ENCODE data around the gene RHBDL1.

GRCh38 chr16:722835-723633, 47.6 kb downstream of the RHBDL1 start:
- no peak for TF ChIP-seq YY1 (IDR thresholded peaks at IDR 0.05; ENCODE audit: low read depth)
- no peak for TF ChIP-seq EP300 (IDR thresholded peaks at IDR 0.05; ENCODE audit: borderline replicate concordance)
- TF ChIP-seq, protein P1, sequence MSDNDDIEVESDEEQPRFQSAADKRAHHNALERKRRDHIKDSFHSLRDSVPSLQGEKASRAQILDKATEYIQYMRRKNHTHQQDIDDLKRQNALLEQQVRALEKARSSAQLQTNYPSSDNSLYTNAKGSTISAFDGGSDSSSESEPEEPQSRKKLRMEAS (IDR thresholded peaks at IDR 0.05), result no peak
- TF ChIP-seq NFIC (IDR thresholded peaks at IDR 0.05), result no peak
- TF ChIP-seq CEBPB (IDR thresholded peaks at IDR 0.05), result no peak
- TF ChIP-seq RAD21 (IDR thresholded peaks at IDR 0.05; ENCODE audit: low read depth), result no peak
- no peak for TF ChIP-seq EGR1 (IDR thresholded peaks at IDR 0.05)
- TF ChIP-seq FOXM1 (IDR thresholded peaks at IDR 0.05; ENCODE audit: borderline replicate concordance, low read depth), result no peak
- no peak for TF ChIP-seq ZBTB7A (IDR thresholded peaks at IDR 0.05; ENCODE audit: low read depth)
- TF ChIP-seq CREB1 (IDR thresholded peaks at IDR 0.05; ENCODE audit: low read depth), result no peak
- no peak for TF ChIP-seq REST (IDR thresholded peaks at IDR 0.05; ENCODE audit: low read depth)
- TF ChIP-seq TEAD4 (IDR thresholded peaks at IDR 0.05), result no peak
- TF ChIP-seq, protein P2, sequence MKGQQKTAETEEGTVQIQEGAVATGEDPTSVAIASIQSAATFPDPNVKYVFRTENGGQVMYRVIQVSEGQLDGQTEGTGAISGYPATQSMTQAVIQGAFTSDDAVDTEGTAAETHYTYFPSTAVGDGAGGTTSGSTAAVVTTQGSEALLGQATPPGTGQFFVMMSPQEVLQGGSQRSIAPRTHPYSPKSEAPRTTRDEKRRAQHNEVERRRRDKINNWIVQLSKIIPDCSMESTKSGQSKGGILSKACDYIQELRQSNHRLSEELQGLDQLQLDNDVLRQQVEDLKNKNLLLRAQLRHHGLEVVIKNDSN (IDR thresholded peaks at IDR 0.05), result no peak

Data from Ishikawa (cell line).